Measurements from ENCODE around the gene ATXN2.
"Not testable (repeated sequence)": the region's sequence is repeated elsewhere in the genome, so short reads cannot be mapped to it uniquely, and the experiment has no call there.

The ATXN2 gene

GRCh38 chr12:111506260-111506659 lies 92.9 kb downstream of the ATXN2 start:
- no peak for DNase-seq (ENCODE audit: low read depth)

DNA sequence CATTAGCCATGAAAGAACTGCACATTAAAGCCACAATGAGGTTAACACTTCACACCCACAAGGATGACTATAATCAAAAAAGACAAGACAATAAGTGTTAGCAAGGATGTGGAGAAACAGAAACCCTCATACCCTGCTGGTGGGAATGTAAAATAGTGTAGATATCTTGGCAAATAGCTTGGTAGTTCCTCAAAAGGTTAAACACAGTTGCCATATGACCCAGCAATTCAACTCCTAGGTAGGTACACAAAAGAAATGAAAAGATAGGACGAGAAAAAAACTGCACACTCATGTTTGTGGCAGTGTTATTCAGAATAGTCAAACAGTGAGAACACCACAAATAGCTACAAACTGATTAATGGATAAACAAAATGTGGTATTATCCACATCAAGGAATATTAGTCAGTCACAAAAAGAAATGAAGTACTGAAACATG lies 93.5 kb downstream of the ATXN2 start:
- DNase-seq (ENCODE audit: low read depth) = no peak

DNA sequence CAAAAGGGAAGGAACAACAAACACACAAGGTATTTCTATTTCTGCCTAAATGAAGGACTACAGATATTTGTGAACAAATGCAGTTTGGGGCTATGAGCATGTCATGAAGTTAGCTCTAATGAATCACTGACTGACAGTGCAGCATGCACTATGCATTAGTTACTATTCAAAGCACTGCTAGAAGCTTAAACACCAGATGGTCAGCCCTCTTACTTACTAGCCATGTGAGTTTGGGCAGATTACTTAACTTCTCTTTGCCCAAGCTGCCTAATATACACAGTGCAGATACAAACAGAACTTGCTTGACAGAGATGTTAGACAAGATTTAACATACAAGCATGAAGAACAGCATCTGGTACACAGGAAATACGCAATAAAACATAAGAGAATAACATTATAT lies 96.0 kb downstream of the ATXN2 start:
- DNase-seq (ENCODE audit: low read depth) = no peak

GRCh38 chr12:111494676-111495075 lies 104.4 kb downstream of the ATXN2 start:
- no peak for DNase-seq (ENCODE audit: low read depth)

- not testable (repeated sequence) for DNase-seq (ENCODE audit: low read depth)
Measured at GRCh38 chr12:111492979-111493378, 106.1 kb downstream of the ATXN2 start.

DNA sequence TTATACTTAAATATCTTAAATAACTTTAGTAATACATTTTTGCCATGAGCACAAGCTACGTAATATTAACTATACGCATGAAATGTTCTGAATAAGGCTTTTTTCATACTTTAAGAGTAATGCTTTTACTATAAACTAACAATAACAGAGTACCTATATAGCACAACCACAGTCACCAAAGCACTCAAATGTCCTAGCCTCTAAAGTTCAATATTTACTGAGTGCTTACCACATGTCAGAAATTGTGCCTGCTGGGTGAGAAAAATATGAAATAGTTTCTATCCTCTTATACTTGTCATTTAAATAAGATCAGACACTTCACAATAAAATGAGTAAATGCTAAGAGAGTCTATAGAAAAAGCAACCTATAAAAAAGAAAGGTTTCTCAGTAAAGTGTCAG lies 110.3 kb downstream of the ATXN2 start:
- no peak for DNase-seq (ENCODE audit: low read depth)

DNA sequence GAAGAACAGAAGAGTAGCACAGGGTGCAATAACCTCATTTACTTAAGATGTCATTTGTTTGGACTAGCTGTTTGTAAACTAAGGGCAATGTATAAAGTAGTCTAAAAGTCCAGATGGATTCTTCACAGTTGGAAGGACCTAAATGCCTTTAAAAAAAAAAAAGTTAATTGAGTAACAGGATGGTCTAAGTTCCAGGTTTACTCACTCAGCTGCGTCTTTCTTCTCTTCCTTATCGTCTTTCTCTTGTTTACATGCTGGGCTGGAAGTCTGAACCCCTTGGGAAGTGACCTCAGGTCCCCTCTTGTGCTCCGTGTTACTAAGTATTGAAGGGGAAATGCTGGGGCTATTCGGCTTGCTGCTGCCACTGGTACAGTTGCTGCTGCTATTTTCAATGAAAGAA lies 110.8 kb downstream of the ATXN2 start:
- DNase-seq (ENCODE audit: low read depth) = no peak

DNA sequence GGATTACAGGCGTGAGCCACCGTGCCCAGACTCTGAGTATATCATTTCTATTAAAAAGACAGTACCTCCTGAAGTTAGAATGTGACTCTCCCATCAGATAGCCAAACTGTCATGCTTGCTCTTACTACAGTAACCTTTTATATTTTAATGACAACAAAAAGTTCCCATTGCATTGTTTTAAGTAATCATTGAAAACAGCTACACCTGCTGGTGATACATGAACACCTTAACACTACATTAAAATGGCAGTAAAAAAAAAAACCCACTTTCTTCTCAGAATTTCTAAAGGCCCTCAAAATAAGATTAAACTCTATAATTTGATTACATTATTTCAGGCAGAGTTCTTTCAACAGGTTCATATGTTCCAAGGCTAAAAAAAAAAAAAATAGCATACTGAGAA lies 116.7 kb downstream of the ATXN2 start:
- DNase-seq (ENCODE audit: low read depth) = no peak

DNA sequence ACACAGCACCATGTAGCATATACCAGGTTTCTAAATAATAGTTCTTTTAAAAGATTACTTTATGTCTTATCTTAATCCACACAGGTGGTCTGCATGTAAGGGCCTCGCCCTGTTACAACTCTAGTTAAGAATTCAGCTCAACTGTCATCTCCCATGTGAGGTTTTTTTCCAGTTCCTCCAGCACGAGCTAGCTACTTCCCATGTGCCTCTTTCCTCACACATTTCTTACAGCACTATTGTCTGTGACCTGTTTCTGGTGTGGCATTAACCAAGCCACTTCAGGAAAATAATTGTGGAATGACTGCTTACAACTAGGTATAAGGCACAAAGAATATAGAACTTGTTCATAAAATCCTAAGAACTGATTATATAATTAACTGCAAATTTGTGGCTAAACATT lies 127.9 kb downstream of the ATXN2 start:
- no peak for DNase-seq (ENCODE audit: low read depth)

DNA sequence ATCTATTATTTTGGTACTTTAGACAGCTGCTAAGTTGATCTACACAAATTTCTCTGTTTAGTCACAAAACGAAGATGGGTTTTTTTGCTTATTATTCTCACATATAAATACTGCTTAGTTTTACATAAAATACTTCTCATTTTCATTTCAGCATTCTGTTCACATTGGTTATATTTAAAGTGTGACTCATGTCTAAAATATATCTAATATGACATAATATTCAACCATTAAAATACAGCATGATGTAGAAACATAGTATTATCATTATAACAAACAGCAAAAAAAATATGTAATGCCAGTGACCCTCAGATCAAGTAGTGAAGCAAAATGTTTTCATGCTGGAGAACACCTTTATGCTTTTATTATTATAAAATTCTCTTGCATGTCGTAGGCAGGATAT lies 129.7 kb downstream of the ATXN2 start:
- no peak for DNase-seq (ENCODE audit: low read depth)

DNA sequence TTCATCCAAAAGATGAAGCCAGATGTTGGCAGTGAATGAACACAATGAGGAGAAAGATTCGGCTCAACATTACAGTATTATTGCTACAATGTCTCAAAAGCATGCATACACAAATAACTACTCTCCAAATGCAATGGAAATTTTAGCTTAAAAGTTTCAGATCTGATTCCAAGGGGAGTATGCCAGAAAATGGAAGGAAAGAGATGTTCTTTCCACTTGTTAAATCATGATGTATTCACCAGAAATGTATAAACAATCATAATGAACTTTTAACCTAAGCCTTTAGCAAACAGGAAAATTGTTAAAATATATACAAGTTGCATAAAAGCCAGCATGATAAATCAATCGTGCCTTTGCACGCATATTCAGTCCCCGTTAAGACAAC lies 131.3 kb downstream of the ATXN2 start:
- DNase-seq (ENCODE audit: low read depth) = no peak

GRCh38 chr12:111467092-111467856 lies 131.8 kb downstream of the ATXN2 start:
- DNase-seq (ENCODE audit: low read depth) = no peak

- no peak for DNase-seq (ENCODE audit: low read depth)
Measured at GRCh38 chr12:111462210-111462769, 136.8 kb downstream of the ATXN2 start.

GRCh38 chr12:111460111-111460510 lies 139.0 kb downstream of the ATXN2 start:
- not testable (repeated sequence) for DNase-seq (ENCODE audit: low read depth)

DNA sequence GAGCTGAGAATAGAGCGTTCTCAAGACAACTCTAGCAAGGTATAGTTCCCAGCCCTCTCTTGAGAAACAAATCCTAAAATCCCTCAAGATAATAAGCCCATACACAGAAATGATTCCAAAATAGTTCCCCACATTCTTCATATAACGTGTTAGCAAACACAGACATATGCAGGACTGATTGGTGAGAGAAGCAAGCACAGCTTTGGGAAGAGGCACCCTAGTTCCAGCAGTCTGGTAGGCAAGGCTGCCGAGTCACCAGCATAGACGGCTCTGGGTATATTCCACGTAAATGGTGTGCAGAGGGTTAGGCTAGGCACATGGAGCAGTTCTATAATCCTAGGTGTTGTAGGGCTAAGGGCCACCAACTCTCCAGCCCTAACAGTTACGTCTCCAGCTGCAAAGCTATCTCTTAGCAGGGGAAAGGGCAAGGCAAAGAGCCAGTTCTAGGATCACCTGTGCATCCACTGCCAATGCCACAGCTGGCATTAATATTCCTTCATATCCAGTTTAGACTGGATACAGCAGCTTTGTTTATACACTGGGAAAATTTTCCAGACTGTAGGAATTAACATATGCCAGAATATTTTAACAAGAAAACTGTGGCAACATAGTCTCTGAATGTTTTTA lies 140.5 kb downstream of the ATXN2 start:
- no peak for DNase-seq (ENCODE audit: low read depth)

DNA sequence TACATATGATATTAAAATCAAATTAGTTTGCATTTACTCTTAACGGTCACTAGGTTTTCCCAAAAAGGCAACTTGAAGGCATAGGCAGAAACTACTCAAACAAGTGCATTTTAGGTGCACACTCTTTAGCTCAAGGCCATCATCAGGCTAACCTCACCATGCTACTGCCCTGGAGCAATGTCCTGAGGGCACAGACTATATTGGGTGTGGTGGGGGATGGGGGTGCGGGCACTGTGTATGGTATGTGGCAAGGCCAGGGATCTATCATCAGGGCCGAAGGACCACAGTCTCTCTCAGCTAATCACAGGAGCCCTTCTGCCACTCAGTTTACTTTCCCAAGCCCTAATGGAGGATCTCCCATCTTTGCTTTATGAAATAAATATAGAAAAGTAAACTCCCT lies 141.5 kb downstream of the ATXN2 start:
- no peak for DNase-seq (ENCODE audit: low read depth)

GRCh38 chr12:111457071-111457470 lies 142.0 kb downstream of the ATXN2 start:
- DNase-seq (ENCODE audit: low read depth) = no peak

- no peak for DNase-seq (ENCODE audit: low read depth)
Measured at GRCh38 chr12:111455448-111456320, 143.4 kb downstream of the ATXN2 start.

DNA sequence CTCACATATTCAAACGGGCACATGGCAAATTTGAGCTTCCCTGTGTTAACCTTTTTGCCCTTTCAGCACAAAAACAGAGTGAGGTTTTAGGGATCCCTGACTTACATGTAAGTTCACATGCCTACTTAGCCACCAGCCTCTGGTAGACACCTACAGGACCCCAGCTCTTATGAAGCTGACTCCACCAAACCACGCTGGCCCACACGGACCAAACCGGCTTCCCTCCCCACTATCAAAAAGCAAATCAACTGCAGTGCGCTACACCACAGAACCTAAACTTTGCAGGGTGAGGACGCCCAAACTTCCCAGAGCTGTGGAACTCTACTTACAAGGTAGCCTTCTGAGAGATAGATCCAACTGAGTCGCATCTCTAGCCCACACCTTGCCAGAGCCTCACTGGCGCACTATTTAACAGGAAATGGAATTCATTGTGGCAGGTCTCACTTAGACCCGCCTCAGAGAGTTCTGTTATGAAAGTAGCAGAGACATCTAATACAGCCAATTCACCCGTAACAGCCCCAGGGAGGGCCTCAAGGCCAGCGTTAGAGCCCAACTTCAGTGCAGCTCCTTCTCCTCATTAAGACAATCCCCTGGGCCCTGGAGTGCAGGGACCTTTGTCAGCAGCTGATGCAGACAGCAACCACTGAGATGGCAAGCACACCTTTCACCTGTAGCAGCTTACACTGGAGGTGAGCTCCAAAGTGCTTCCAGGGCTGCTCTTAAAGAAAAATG lies 144.2 kb downstream of the ATXN2 start:
- DNase-seq (ENCODE audit: low read depth) = no peak

DNA sequence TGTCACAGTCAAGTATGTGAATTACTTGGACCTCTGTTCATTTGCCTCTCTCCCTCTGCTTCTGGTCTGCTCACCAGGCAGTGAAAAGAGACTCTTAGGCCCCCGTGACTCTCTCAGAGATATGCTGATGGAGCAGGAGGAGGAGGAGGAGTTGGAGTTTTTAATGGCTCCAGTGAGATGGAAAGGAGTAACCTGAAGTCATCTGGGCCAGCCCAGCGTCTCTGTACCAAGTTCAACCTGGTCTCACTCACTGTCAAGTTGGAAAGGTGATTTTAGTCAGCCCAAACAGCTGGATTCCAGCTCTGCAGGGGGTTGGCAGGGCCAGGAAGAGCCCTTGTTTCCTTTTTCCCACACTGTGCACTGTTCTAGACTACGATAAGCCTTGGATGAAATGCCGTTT lies 144.8 kb downstream of the ATXN2 start:
- no peak for DNase-seq (ENCODE audit: low read depth)

DNA sequence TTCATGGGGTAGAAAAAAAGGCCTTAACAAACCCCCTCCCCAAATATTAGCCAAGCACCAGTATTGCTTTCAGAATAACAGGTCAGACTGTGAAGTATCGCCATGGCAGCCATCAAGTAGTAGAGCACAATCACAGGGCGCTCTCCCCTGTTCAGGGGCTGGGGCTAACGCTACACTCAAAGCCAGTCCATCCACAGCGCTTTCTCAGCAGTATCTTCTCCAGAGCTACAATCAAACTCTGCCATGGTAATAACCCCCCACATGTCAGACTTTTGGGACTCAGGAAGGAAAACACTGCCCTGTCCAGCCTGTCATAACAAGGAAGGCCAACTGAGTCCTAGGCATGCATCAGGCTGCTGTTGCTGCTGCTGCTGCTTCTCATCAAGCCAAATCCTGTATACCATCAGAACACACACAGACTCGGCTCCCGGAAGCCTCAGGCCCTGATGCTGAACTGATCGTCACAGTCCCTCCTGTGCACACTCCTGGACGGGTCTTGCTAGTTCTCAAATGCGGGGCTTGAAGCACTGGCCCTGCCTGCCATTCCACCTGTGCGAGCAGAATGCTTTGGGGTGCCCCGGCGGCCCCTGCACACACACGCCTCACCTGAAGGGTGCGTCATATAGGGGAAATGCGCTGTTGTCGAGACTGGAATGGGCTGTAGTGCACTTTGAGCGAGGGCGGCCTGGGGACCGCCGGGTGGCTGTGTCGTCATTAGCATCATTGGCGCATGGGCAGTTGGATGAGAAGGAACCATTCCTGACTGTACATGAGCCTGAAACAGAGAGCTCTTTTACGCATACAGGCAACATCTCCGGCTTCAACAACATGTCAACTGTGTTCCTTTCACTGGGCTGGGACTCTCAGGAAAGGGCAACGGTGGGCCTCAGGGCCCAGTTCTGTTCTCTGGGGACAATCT lies 145.8 kb downstream of the ATXN2 start:
- DNase-seq (ENCODE audit: low read depth) = no peak

Measured in stimulated activated CD8-positive, alpha-beta memory T cell treated with anti-CD3 and anti-CD28 coated beads, Interleukin-12 subunit alpha, Interleukin-12 subunit beta, amount 100 ng/mL, for 1 hour (primary cell).